IMR-90 (cell line): ENCODE measurements around the gene ERCC3. TPM values are rescaled to one million over a fixed set of nuclear protein-coding genes. Genes with fewer than 3 reads are reported as not detected.

Experiments
- ATAC-seq: fragments of 200-7000 bp; cut with Tn5 transposase; 2 replicates; pipeline ENCODE4 v1.9.1; 2020; ENCODE audit warnings: low read depth, mild to moderate bottlenecking, moderate library complexity
- BruUV-seq: library from RNA; stranded (reverse); fragments of 400-500 nt; replicated peaks from 2 replicates; lab custom pipeline; 2021; lab: Mats Ljungman, UMichigan
- CTCF ChIA-PET: fragments of 300-600 bp; formaldehyde crosslinking; extraction: SDS; loops from one replicate; lab custom pipeline; 2021; ENCODE audit warnings: antibody characterized with exemption; lab: Yijun Ruan, JAX
- POLR2A ChIA-PET: fragments of 300-600 bp; sonication (Branson Sonifier 250); formaldehyde crosslinking; loops from one replicate; lab custom pipeline; 2022; ENCODE audit warnings: antibody characterized with exemption; ENCODE audit not compliant: unreplicated experiment; lab: Charles Lee
- DNase-seq: peaks from one replicate; pipeline ENCODE4 v3.0.0; 2013
- H2AFZ ChIP-seq: replicated peaks from 2 replicates; pipeline ENCODE3; 2013; ENCODE audit warnings: low read length, mild to moderate bottlenecking; ENCODE audit not compliant: poor library complexity
- H2AK5ac ChIP-seq: 2 replicates; pipeline ENCODE4 v1.6.1; 2013; ENCODE audit warnings: low read depth, low read length, inconsistent platforms
- H2AK9ac ChIP-seq: replicated peaks from 2 replicates; pipeline ENCODE3; 2013; ENCODE audit warnings: mild to moderate bottlenecking, low read depth, low read length, moderate library complexity; ENCODE audit not compliant: poor library complexity
- H2BK120ac ChIP-seq: 2 replicates; pipeline ENCODE4 v1.6.1; 2013; ENCODE audit warnings: low read depth, low read length, inconsistent platforms
- H2BK15ac ChIP-seq: 3 replicates; pipeline ENCODE4 v1.6.1; 2013; ENCODE audit warnings: low read depth, low read length, inconsistent platforms
- H2BK20ac ChIP-seq: 2 replicates; pipeline ENCODE4 v1.6.1; 2013; ENCODE audit warnings: low read depth, mild to moderate bottlenecking, inconsistent platforms, low read length, moderate library complexity
- H2BK5ac ChIP-seq: 2 replicates; pipeline ENCODE4 v1.6.1; 2013; ENCODE audit warnings: mild to moderate bottlenecking, low read depth, low read length, inconsistent platforms; ENCODE audit not compliant: poor library complexity, severe bottlenecking
- H3K14ac ChIP-seq: replicated peaks from 2 replicates; pipeline ENCODE4 v1.6.1; 2013; ENCODE audit warnings: low read depth, low read length, inconsistent platforms
- H3K18ac ChIP-seq: 2 replicates; pipeline ENCODE4 v1.6.1; 2013; ENCODE audit warnings: low read depth, low read length, control low read depth
- H3K23ac ChIP-seq: 2 replicates; pipeline ENCODE4 v1.6.1; 2013; ENCODE audit warnings: low read depth, low read length, inconsistent platforms
- H3K27ac ChIP-seq: 2 replicates; pipeline ENCODE4 v1.5.1; 2013; ENCODE audit warnings: mild to moderate bottlenecking, control low read depth, low read length; ENCODE audit not compliant: insufficient read depth
- H3K27me3 ChIP-seq: 2 replicates; pipeline ENCODE4 v1.6.1; 2013; ENCODE audit warnings: low read length; ENCODE audit not compliant: control insufficient read depth, insufficient read depth
- H3K36me3 ChIP-seq: 2 replicates; pipeline ENCODE4 v1.6.1; 2013; ENCODE audit warnings: low read length, mixed read lengths; ENCODE audit not compliant: control insufficient read depth, insufficient read depth
- H3K4ac ChIP-seq: 2 replicates; pipeline ENCODE4 v1.6.1; 2013; ENCODE audit warnings: low read depth, low read length, inconsistent platforms
- H3K4me1 ChIP-seq: 2 replicates; pipeline ENCODE4 v1.6.1; 2013; ENCODE audit warnings: low read length, mixed read lengths; ENCODE audit not compliant: control insufficient read depth, insufficient read depth
- H3K4me2 ChIP-seq: 2 replicates; pipeline ENCODE4 v1.6.1; 2013; ENCODE audit warnings: low read depth, mild to moderate bottlenecking, control low read depth, low read length, moderate library complexity
- H3K4me3 ChIP-seq: 2 replicates; pipeline ENCODE4 v1.5.1; 2013; ENCODE audit warnings: low read depth, mild to moderate bottlenecking, control low read depth, low read length, moderate library complexity; ENCODE audit not compliant: insufficient read depth
- H3K56ac ChIP-seq: 2 replicates; pipeline ENCODE4 v1.6.1; 2013; ENCODE audit warnings: low read length, inconsistent platforms; ENCODE audit not compliant: insufficient read depth; ENCODE audit errors: extremely low read depth
- H3K79me1 ChIP-seq, 2 experiments: 2 replicates each; pipeline ENCODE4 v1.6.1; 2013; ENCODE audit warnings: low read length in 2 of 2, inconsistent platforms in 1 of 2, low read depth in 1 of 2
- H3K9ac ChIP-seq: 2 replicates; pipeline ENCODE4 v1.6.1; 2013; ENCODE audit warnings: low read depth, low read length, control low read depth
- H3K9me1 ChIP-seq: 2 replicates; pipeline ENCODE4 v1.6.1; 2013; ENCODE audit warnings: low read length, inconsistent platforms; ENCODE audit not compliant: insufficient read depth
- H3K9me3 ChIP-seq: 2 replicates; pipeline ENCODE4 v1.6.1; 2013; ENCODE audit warnings: low read length; ENCODE audit not compliant: control insufficient read depth, insufficient read depth
- H4K20me1 ChIP-seq: 2 replicates; pipeline ENCODE4 v1.6.1; 2013; ENCODE audit warnings: low read length, inconsistent platforms; ENCODE audit not compliant: insufficient read depth
- H4K5ac ChIP-seq: 2 replicates; pipeline ENCODE4 v1.6.1; 2013; ENCODE audit warnings: mild to moderate bottlenecking, low read depth, low read length, control low read depth
- H4K8ac ChIP-seq, 2 experiments: 2 replicates each; pipeline ENCODE4 v1.6.1; 2013; ENCODE audit warnings: low read depth in 2 of 2, low read length in 2 of 2, control low read depth in 1 of 2, inconsistent platforms in 1 of 2
- H4K91ac ChIP-seq: 2 replicates; pipeline ENCODE4 v1.6.1; 2013; ENCODE audit warnings: low read depth, low read length, inconsistent platforms; ENCODE audit not compliant: insufficient read depth
- MAFK ChIP-seq: IDR thresholded peaks from 2 replicates; pipeline ENCODE4 v1.6.1; 2012; ENCODE audit warnings: low read depth, low read length, improper control_type of control experiment
- MXI1 ChIP-seq: IDR thresholded peaks from 2 replicates; pipeline ENCODE4 v1.6.1; 2012; ENCODE audit warnings: low read depth, mild to moderate bottlenecking, low read length, moderate library complexity, borderline replicate concordance
- WGBS, 2 experiments: methylation state at CpG; one replicate each; pipeline versions ENCODE4 v1.1.5 to v1.1.7; 2013; ENCODE audit warnings: missing lambda C conversion rate in 2 of 2; ENCODE audit not compliant: insufficient read length in 1 of 2; ENCODE audit errors: extremely low coverage in 2 of 2; 5-methylcytosine and 5-hydroxymethylcytosine counted together
- dilution Hi-C: fragments of 300-500 bp; cut with HindIII; formaldehyde crosslinking; loops from one replicate; pipeline ENCODE4 v1.14.3; 2018; ENCODE audit warnings: low sequenced_read_pairs; ENCODE audit not compliant: unreplicated experiment
- in situ Hi-C: fragments of 300-500 bp; cut with MboI; formaldehyde crosslinking; loops from 3 replicates; pipeline ENCODE4 v1.14.3; 2019; ENCODE audit warnings: low sequenced_read_pairs, inconsistent platforms, mixed read lengths
- intact Hi-C: fragments of 100-400 bp; cut with micrococcal nuclease; formaldehyde crosslinking; loops from 2 replicates; pipeline ENCODE4 v1.10.0; 2022
- polyA plus RNA-seq, 3 experiments: library from polyadenylated mRNA; depleted of rRNA; stranded (reverse); fragments of >200 nt; gene quantifications; 2 replicates each; pipeline ENCODE4 v1.2.3, GENCODE V29; 2012; ENCODE audit warnings: low replicate concordance in 1 of 3
- total RNA-seq: library from RNA; depleted of rRNA; stranded (reverse); fragments of >200 nt; gene quantifications from 2 replicates; pipeline ENCODE4 v1.2.3, GENCODE V29; 2012

ERCC3 gene
- total and polyA plus RNA-seq, 2 of the 4 experiments (the other 2 are of a cell fraction): 43.2 to 52.0 TPM

DNA sequence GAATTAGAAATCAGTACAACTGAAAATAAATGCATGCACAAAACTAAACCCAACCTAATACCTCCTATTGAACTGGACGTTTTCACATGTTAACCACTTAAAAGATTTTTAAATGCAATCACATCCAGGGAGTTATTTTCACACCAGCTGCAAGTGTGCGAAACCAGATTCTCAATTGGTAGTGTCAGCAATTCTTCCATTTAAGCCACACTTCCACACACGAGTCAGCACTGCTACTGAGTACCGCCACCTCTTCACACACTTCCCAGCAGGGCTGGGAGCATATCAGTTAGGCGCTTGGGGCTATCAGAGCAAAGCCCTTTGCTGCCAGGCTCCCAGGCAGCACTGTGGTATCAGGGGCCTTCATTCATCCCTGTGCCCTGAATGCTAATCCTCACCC is 14.2 kb downstream of the ERCC3 start:
- dilution Hi-C loops (no loop called here), intact Hi-C loops (no loop called here), in situ Hi-C loops (loop anchor here (25.0 kb wide), 1 partner anchor 708 kb away; no protein-coding TSS in a partner anchor)
- Histone ChIP-seq H4K5ac (no peak overlapping the region), H3K9me3 (no peaks in the 10 kb centered on the region), H3K4me1 (no peaks in the 10 kb centered on the region), H3K9me1 (peaks cover 9% of the 10 kb centered on the region), H3K4me2 (no peak overlapping the region), H2AK9ac (no peak overlapping the region), H2BK120ac (no peak overlapping the region), H2AK5ac (no peak overlapping the region), H3K4ac (no peak overlapping the region), H3K4me3 (no peak overlapping the region), H3K14ac (no peak overlapping the region), H2AFZ (no peak overlapping the region), H3K56ac (no peak overlapping the region), H2BK20ac (no peak overlapping the region), H2BK15ac (no peak overlapping the region), H3K23ac (no peak overlapping the region), H3K79me1 (peaks cover 39 to 55% of the 10 kb centered on the region in 2 experiments), H2BK5ac (no peak overlapping the region), H3K9ac (no peak overlapping the region), H3K36me3 (peaks cover 64% of the 10 kb centered on the region), H3K27me3 (no peaks in the 10 kb centered on the region), H3K27ac (no peak overlapping the region), H4K91ac (no peak overlapping the region), H4K8ac (no peak overlapping the region), H4K20me1 (peaks cover 24% of the 10 kb centered on the region), H3K18ac (no peak overlapping the region)
- ATAC-seq: no peak
- 100% methylated on average over 2 of the region's 5 CpGs; no CpG with 5 or more reads in 1 of the 2 experiments for WGBS, 2 experiments
- no peak for DNase-seq
- TF ChIP-seq MXI1 (no peak), MAFK (peak; percentile 59)
- BruUV-seq: no TSS peak
- ChIA-PET CTCF (no interaction called here), POLR2A (no interaction called here)
